Measurements from ENCODE around the gene SCUBE1.

The SCUBE1 gene

DNA sequence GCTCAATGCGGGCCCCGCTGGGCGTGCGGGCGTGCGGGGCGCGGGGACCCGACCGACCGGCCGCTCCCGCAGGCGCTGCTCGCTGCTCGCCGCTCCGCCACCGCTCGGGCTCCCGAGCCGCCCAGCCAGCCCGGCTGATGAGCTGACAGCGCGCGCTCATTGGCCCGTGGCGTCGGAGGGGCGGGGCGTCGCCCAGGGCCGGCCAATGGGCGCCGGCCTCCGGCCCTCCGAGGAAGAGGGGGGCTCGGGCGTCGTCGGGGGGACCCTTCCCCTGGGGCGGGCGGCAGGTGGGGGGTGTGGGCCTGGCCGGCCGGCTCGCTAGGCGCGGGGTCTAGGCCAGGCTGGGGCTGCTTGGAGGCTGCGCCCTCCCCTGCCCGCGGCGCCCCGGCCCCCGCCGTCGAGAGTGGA lies at the start of gene SCUBE1:
Gene SCUBE1 (minus strand): TSS at position 111 of the 408 bp plus-strand sequence. CDS start 111 bp downstream, outside the sequence.
- DNase-seq = peak; percentile 30

GRCh38 chr22:43392385-43392989 lies 49.3 kb upstream of the SCUBE1 start:
- DNase-seq = no peak

- no peak for DNase-seq
These were observed 48.1 kb upstream of the SCUBE1 start for GRCh38 chr22:43391306-43391705.

GRCh38 chr22:43390872-43391271 lies 47.7 kb upstream of the SCUBE1 start:
- DNase-seq = no peak

- no peak for DNase-seq
These were observed 47.0 kb upstream of the SCUBE1 start for GRCh38 chr22:43390166-43390565.

DNA sequence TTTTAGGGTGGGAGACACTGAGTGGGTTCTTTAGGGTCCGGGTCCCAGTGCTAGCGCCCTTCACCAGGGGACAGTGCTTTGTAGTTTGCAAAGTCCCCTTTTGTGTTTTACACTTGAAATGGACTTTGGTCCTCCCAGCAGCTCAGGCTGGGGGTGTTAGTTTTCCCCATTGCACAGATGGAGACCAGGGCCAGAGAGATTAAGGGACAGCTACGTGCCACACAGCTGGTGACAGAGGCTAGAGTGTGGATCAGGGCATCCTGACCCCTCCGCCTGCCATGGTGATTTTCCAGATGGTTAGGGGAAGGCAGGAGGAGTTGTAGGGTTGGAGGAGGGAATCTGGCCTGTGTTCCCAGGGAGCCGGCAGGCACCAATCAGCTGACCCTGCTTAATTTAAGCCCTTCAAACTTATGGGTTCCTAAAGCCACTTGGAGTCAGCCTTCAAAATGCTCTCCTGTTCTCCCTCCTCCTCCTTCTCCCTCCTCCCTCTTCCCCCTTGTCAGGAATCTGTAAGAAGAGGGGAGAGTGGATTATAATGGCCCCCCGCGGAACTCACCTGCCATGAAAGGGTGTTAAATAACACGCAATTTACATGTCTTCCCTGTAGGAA lies 46.2 kb upstream of the SCUBE1 start:
- DNase-seq = no peak

DNA sequence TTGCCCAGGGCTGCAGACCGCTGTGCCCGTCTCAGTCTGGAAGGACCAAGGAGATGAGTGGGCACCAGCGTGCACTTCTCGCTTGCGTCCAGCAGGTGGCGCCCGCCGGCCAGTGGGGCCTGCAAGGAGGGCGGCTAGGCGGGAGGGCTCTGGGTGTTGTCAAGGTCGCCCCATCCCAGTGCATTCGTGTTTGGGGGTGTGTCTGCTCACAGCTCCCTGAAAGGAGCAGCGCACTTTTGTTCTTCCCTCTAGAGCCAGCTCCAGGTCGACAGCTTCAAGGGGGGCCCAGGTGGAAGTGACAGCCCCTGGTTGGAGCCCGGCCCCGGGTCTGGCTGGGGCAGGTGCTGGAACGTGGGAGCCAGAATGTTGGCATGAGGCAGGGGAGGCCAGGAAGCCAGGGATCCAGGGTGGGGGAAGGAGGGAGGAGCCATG lies 45.3 kb upstream of the SCUBE1 start:
- peak; percentile 49 for DNase-seq

DNA sequence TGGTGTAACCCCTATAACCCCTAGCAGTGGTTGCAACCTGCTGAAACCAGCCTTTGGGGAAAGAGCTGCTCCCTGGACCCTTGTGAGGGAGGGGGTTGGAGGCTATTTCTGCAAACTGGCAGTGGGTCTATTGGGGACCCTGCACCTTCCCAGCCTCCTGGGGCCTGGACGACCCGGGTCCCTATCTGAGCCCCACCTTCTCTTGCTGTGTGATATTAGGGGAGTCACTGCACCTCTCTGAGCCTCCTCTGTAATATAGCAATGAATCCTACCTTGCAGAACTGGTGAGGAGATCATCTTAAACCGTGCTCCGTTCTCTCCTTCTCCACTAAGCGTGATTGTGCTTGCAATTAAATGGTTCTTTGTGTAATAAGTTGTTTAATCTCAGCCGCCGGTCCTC lies 44.6 kb upstream of the SCUBE1 start:
- no peak for DNase-seq

DNA sequence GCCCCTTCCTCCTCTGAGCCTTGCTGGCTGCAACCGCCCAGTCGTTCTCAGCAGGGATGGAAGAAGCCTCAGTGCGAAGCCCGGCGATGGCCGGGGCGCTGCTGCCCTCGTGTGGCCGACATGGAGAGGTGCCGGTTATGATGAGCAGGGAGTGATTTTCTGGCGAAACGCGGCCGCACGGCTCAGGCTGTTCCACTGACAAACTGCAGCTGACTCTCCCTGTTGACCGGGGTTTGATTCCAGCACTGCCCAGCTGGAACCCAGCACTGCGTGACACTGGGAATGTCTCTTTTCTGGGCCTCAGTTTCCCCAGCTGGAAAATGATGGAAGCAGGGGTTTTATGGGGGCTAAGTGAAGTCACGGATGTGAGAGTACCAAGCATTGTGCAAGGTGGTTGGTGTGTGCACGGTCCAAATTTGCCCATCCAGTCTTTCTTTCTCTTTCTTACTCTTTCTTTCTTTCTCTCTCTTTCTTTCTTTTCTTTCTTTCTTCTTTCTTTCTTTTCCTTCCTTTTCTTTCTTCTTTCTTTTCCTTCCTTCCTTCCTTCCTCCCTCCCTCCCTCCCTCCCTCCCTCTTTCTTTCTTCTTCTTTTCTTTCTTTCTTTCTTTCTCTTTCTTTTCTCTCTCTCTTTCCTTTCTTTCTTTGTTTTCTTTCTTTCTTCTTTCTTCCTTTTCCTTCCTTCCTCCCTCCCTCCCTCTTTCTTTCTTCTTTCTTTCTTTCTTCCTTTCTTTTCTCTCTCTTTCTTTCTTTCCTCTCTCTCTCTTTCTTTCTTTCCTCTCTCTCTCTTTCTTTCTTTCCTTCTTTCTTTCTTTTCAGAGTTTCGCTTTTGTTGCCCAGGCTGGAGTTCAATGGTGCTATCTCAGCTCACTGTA lies 42.8 kb upstream of the SCUBE1 start:
- peak; percentile 56 for DNase-seq

GRCh38 chr22:43384863-43385262 lies 41.7 kb upstream of the SCUBE1 start:
- no peak for DNase-seq

DNA sequence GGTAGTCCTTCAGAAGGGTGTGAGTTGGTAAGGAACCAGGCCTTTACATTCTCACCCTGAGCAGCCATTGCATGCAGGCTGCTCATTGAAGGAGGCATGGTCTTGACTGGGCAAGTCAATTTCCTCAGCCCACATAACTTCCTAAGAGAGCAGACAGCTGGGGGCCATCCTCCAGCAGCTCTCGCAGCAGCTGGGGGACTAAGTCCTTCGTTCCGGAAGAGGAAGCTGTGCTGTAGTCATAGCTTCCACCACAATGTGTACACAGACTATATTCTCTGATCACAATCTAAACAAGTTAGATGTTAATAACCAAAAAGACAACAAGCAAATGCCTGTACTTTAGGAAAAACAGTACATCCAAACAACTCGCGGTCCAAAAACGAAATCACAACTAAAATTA lies 38.5 kb upstream of the SCUBE1 start:
- DNase-seq = no peak

DNA sequence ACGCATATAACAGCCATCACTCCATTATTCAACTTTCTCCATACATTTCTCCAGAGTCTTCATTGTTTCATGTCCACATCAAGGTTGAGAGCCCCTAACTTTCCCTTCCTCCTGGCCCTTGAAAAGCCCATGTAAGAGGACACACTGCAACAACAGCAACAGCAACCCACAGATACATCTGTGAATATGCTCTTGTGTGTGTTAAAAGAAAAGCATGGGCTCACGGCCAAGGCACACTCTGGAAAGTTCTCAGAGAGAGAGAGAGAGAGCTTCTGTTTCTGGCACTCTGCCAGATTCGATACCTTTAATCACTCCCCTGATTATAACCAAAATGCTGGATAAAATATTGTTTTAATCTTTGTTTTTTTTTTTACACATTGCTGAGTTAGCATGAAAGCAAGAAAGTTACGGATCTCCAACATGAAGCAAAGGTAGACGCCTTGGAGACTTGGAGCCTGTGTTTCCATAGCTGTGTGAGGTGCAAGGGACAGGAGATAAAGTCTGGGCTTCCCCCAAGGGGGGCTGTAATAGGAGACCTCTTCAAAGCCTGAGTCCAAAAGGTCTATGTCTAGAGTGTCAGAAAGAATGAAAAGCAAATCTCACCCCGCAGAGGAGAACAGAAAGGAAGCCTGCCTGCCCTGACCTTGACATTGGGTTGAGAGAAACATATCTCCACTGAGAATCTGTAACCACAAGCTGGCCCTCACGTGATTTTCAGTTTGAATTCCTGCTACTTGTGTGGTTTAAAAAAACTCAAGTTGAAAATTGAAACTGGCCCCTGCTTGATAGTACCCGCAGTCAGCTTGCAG lies 34.9 kb upstream of the SCUBE1 start:
- DNase-seq = no peak

- no peak for DNase-seq
These were observed 34.4 kb upstream of the SCUBE1 start for GRCh38 chr22:43377548-43377895.

GRCh38 chr22:43376765-43377547 lies 33.8 kb upstream of the SCUBE1 start:
- DNase-seq = peak; percentile 16

DNA sequence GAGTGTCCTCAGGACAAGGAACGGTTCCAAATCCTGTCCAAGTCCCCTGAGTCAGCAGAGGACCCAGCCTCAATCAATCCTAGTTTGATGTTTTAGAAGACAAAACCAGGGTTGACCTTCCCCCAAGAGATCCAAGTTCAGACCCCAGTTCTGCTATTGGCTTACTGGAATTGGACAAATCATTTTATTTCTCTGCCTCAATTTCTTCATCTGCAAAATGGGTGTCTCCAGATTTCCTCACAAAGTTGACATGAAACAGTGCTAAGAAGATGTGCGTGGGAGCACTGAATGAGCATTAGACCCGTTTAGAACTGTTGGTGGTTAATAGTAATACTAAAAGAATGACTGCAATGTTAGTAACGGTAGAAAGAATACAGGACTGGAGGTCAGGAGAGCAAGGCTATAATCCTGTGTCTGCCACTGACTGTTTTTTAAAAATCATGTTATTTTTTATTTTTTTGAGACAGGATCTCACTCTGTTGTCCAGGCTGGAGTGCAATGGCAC lies 32.8 kb upstream of the SCUBE1 start:
- no peak for DNase-seq

- DNase-seq = no peak
These were observed 26.9 kb upstream of the SCUBE1 start for GRCh38 chr22:43370036-43370435.

DNA sequence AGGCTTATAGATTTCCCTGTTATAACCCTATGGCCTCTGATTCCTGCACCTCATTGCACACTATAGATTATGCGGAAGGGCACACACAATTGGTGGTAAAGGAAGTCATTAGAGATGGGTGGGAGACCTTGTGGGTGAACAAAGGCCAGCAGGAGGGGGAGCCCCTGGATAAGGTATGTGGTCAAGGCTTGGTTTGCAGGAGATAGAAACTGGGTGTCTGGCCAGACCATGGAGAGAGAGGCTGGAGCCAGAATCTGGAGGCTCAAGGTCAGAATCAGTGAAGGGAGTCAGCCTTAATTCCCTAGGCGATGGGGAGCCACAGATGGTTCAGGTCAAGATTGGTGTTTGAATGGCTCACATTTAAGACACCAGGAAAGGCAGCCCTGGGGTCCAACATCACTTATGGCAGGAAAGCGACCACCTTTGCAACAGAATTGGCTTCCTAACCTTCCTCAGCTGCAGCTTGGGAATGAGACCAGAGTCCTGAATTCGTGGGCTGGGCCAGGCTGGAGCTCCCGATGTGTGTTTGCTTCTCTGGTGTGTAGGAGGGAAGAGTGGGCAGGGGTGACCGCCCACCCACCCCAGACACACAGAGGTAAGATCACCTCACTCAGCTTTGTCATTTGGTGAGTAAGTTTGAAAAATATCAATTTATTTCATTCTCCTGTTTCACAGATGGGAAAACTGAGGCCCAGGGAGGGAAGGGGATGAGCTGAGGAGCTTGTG lies 22.7 kb upstream of the SCUBE1 start:
- DNase-seq = no peak

GRCh38 chr22:43364169-43364435 lies 20.9 kb upstream of the SCUBE1 start:
- DNase-seq = no peak

DNA sequence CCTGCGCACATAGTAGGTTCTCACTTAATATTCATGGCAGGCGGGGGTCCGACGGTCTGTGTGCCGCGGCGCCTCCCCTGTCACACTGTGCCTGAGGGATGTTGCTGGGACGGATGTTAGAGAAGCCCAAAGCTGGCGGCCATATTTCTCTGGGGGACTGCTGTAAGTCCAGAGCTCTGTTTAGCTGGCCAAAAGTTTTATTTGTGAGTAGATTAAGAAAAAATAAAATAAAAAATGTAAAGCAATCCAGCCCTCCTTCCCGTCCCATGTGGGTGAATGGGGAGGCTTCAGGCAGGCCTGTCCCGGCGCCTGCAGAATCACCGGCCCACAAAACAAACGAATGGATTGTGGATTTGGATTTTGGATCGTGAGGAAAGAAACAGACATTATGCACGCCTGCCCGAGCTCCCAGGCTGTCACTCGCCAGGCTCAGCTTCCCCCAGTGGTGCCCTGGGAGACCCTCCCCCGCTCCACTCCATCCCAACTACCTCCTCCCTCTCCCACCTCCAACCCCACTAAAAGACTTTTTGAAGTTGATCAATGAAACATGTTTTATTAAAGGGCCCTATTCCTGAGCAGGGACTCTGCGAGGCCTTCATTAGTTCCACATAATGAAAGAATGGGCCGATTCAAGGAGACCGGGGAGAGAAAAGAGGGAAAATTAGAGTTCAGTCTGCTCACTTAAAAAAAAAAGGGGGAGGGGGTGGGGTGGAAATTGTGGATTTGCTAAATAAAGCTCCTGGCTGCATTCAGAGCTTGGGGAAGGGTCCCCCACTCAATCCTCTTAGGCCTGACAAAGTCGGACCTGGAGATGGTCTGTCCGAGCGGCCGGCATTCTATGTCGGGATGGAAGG lies 20.4 kb upstream of the SCUBE1 start:
- DNase-seq = no peak

DNA sequence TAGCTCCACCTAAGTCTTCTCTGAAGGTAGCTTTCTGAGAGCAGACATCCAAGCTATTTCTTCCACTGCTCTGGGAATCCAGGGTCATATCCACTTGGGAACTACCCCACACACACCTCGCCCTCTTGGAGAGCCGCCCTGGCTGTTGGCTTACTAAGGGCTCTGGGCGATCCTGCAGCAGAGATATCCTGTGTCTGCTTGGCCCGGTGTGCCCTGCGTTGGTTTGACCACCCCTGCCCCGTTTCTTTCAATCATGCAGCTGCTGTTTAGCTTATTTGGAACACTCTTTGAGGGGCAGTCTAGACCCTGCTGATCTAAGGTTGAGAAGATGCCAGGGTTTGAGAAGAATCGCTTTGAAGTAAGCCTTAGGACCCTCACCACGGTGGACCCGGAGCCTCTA lies 17.4 kb upstream of the SCUBE1 start:
- no peak for DNase-seq

DNA sequence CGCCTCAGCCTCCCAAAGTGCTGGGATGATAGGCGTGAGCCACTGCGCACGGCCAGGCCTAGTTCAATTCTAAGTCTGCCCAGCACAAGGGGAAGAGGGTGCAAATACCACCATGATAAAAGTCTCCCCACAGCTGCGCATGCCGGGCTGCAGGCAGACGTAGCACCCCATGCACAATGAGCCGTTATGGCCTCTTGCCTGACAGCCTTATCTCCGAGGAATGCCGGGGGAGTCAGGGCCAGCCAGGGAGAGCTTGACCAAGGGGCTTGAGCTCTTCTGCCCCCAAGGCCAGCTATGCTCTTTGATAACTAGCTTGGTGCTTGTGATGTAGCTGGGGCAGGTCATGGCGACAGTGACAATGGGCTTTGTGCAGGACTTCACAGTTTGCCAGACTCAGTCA lies 13.7 kb upstream of the SCUBE1 start:
- DNase-seq = no peak

All from activated effector memory CD4-positive, alpha-beta T cell treated with Interleukin-2 at 50 U/mL for 16 hours (primary cell).